Measurements from ENCODE around the gene MFF. TPM values are rescaled to one million over a fixed set of nuclear protein-coding genes. Genes with fewer than 3 reads are reported as not detected.

MFF gene
- total RNA-seq, 1 experiment from 2014 or later, result 99.4 TPM

- DNase-seq (ENCODE audit: low read depth in 1 of 2, low spot score in 2 of 2), result no peak
- H3K36me3 ChIP-seq, result no peaks in the 10 kb centered on the region
- H3K9me3 ChIP-seq (replicated peaks), result no peaks in the 10 kb centered on the region
- H3K4me1 ChIP-seq (replicated peaks), result peaks cover 7% of the 10 kb centered on the region
- no peak overlapping the region for H3K27ac ChIP-seq
- H3K27me3 ChIP-seq (replicated peaks), result no peaks in the 10 kb centered on the region
- H3K4me3 ChIP-seq, result no peak overlapping the region
Observed at GRCh38 chr2:227394401-227394800, 69.3 kb downstream of the MFF start.

GRCh38 chr2:227395556-227395955 lies 70.5 kb downstream of the MFF start:
- Histone ChIP-seq H3K4me1 (replicated peaks) (peaks cover 7% of the 10 kb centered on the region; the same call in 1 of the 2 replicates), H3K27ac (no peak overlapping the region), H3K4me3 (no peak overlapping the region), H3K27me3 (replicated peaks) (no peaks in the 10 kb centered on the region), H3K9me3 (replicated peaks) (no peaks in the 10 kb centered on the region), H3K36me3 (no peaks in the 10 kb centered on the region)
- DNase-seq (ENCODE audit: low read depth in 1 of 2, low spot score in 2 of 2), result no peak

- no peak overlapping the region for H3K4me3 ChIP-seq
- DNase-seq (ENCODE audit: low read depth in 1 of 2, low spot score in 2 of 2), result no peak
- no peak overlapping the region for H3K27ac ChIP-seq
- H3K9me3 ChIP-seq (replicated peaks), result no peaks in the 10 kb centered on the region
- H3K4me1 ChIP-seq (replicated peaks), result no peaks in the 10 kb centered on the region
- H3K27me3 ChIP-seq (replicated peaks), result no peaks in the 10 kb centered on the region
- H3K36me3 ChIP-seq, result no peaks in the 10 kb centered on the region
Observed at GRCh38 chr2:227397562-227397961, 72.5 kb downstream of the MFF start.

GRCh38 chr2:227398684-227399670 lies 73.9 kb downstream of the MFF start:
- no peak for DNase-seq (ENCODE audit: low read depth in 1 of 2, low spot score in 2 of 2)
- Histone ChIP-seq H3K4me3 (no peak overlapping the region), H3K9me3 (replicated peaks) (no peaks in the 10 kb centered on the region), H3K27me3 (replicated peaks) (no peaks in the 10 kb centered on the region), H3K27ac (no peak overlapping the region), H3K4me1 (replicated peaks) (no peaks in the 10 kb centered on the region), H3K36me3 (no peaks in the 10 kb centered on the region)

GRCh38 chr2:227401550-227401949 lies 76.5 kb downstream of the MFF start:
- Histone ChIP-seq H3K27me3 (replicated peaks) (no peaks in the 10 kb centered on the region), H3K27ac (no peak overlapping the region), H3K36me3 (no peaks in the 10 kb centered on the region)

GRCh38 chr2:227402321-227402720 lies 77.3 kb downstream of the MFF start:
- H3K36me3 ChIP-seq, result no peaks in the 10 kb centered on the region
- DNase-seq (ENCODE audit: low read depth in 1 of 2, low spot score in 2 of 2), result no peak
- no peaks in the 10 kb centered on the region for H3K27me3 ChIP-seq (replicated peaks)
- peaks cover 11% of the 10 kb centered on the region for H3K4me1 ChIP-seq (replicated peaks)
- H3K9me3 ChIP-seq (replicated peaks), result no peaks in the 10 kb centered on the region
- no peak overlapping the region for H3K4me3 ChIP-seq
- H3K27ac ChIP-seq, result no peak overlapping the region

More at GRCh38 chr2:227401550-227401949, 76.5 kb downstream of the MFF start:
- no peak for DNase-seq (ENCODE audit: low read depth in 1 of 2, low spot score in 2 of 2)
- H3K4me1 ChIP-seq (replicated peaks), result peaks cover 3% of the 10 kb centered on the region
- no peaks in the 10 kb centered on the region for H3K9me3 ChIP-seq (replicated peaks)
- H3K4me3 ChIP-seq, result no peak overlapping the region

GRCh38 chr2:227402959-227403358 lies 77.9 kb downstream of the MFF start:
- H3K27me3 ChIP-seq (replicated peaks), result no peaks in the 10 kb centered on the region
- H3K4me3 ChIP-seq, result no peak overlapping the region
- H3K9me3 ChIP-seq (replicated peaks), result no peaks in the 10 kb centered on the region
- no peaks in the 10 kb centered on the region for H3K36me3 ChIP-seq
- peaks cover 12% of the 10 kb centered on the region for H3K4me1 ChIP-seq (replicated peaks)
- DNase-seq (ENCODE audit: low read depth in 1 of 2, low spot score in 2 of 2), result no peak
- no peak overlapping the region for H3K27ac ChIP-seq

- Histone ChIP-seq H3K9me3 (replicated peaks) (no peaks in the 10 kb centered on the region), H3K27me3 (replicated peaks) (no peaks in the 10 kb centered on the region), H3K27ac (no peak overlapping the region), H3K36me3 (no peaks in the 10 kb centered on the region), H3K4me1 (replicated peaks) (peaks cover 12% of the 10 kb centered on the region), H3K4me3 (no peak overlapping the region)
- no peak for DNase-seq (ENCODE audit: low read depth in 1 of 2, low spot score in 2 of 2)
Observed at GRCh38 chr2:227404585-227405271, 79.7 kb downstream of the MFF start.

GRCh38 chr2:227406177-227407031 lies 81.4 kb downstream of the MFF start:
- H3K9me3 ChIP-seq (replicated peaks), result no peaks in the 10 kb centered on the region
- DNase-seq (ENCODE audit: low read depth in 1 of 2, low spot score in 2 of 2), result peak; percentile 79 to 96
- no peaks in the 10 kb centered on the region for H3K36me3 ChIP-seq
- H3K27me3 ChIP-seq (replicated peaks), result no peaks in the 10 kb centered on the region
- peak overlapping the region; percentile 93 for H3K27ac ChIP-seq
- peaks cover 12% of the 10 kb centered on the region for H3K4me1 ChIP-seq (replicated peaks)
- no peak overlapping the region for H3K4me3 ChIP-seq

Other genes with a start within 250 kb of the MFF start
- gene COL4A4, start 161.0 kb upstream of the MFF start, total RNA-seq (2014; rRNA removed; shearing (Covaris generic)), result not detected in 2 replicates
- not detected in 2 replicates for gene COL4A3, start 160.6 kb upstream of the MFF start, total RNA-seq (2014; rRNA removed; shearing (Covaris generic))
- not detected in 2 replicates for gene TM4SF20, start 54.1 kb downstream of the MFF start, total RNA-seq (2014; rRNA removed; shearing (Covaris generic))
- not detected in 2 replicates for gene SCYGR1, start 62.7 kb downstream of the MFF start, total RNA-seq (2014; rRNA removed; shearing (Covaris generic))
- gene AGFG1, start 146.9 kb downstream of the MFF start, total RNA-seq (2014; rRNA removed; shearing (Covaris generic)), result 40.2 and 122 TPM in 2 replicates

Data from SJSA1 (cell line).